Activated CD8-positive, alpha-beta memory T cell treated with anti-CD3 and anti-CD28 coated beads, Interleukin-2, amount 10 ng/mL, durations not matched to agents 7 days and 5 days (primary cell): Measurements from ENCODE around the gene MLXIP. TPM values are rescaled to one million over a fixed set of nuclear protein-coding genes. Genes with fewer than 3 reads are reported as not detected.
"Not testable (repeated sequence)": the region's sequence is repeated elsewhere in the genome, so short reads cannot be mapped to it uniquely, and the experiment has no call there.

Source experiments
- ATAC-seq: fragments of 150-1000 bp; cut with Tn5 transposase; one replicate; pipeline ENCODE4 v1.10.0; 2021; ENCODE audit warnings: moderate library complexity
- CTCF ChIA-PET: fragments of 350-600 bp; sonication (Branson Sonifier 250); formaldehyde crosslinking; loops from one replicate; lab custom pipeline; 2021; ENCODE audit warnings: antibody characterized with exemption; lab: Charles Lee
- DNase-seq: peaks from one replicate; pipeline ENCODE4 v3.0.0-alpha.2; 2020
- H3K27ac Mint-ChIP-seq: one replicate; pipeline ENCODE4 v1.8.0; 2021; ENCODE audit warnings: mild to moderate bottlenecking, mixed read lengths
- H3K27me3 Mint-ChIP-seq: one replicate; pipeline ENCODE4 v1.8.0; 2021; ENCODE audit warnings: mixed read lengths
- H3K36me3 Mint-ChIP-seq: one replicate; pipeline ENCODE4 v1.8.0; 2021; ENCODE audit warnings: mild to moderate bottlenecking, mixed read lengths
- H3K4me1 Mint-ChIP-seq: one replicate; pipeline ENCODE4 v1.8.0; 2021; ENCODE audit warnings: mixed read lengths
- H3K4me3 Mint-ChIP-seq: one replicate; pipeline ENCODE4 v1.8.0; 2021; ENCODE audit warnings: mild to moderate bottlenecking, moderate library complexity, mixed read lengths
- H3K9me3 Mint-ChIP-seq: one replicate; pipeline ENCODE4 v1.8.0; 2022; ENCODE audit warnings: low read depth, mixed read lengths
- total RNA-seq, 2 experiments: library from RNA; stranded (reverse); gene quantifications; one replicate each; pipeline ENCODE4 v1.2.3, GENCODE V29; 2021

Gene MLXIP, protein sequence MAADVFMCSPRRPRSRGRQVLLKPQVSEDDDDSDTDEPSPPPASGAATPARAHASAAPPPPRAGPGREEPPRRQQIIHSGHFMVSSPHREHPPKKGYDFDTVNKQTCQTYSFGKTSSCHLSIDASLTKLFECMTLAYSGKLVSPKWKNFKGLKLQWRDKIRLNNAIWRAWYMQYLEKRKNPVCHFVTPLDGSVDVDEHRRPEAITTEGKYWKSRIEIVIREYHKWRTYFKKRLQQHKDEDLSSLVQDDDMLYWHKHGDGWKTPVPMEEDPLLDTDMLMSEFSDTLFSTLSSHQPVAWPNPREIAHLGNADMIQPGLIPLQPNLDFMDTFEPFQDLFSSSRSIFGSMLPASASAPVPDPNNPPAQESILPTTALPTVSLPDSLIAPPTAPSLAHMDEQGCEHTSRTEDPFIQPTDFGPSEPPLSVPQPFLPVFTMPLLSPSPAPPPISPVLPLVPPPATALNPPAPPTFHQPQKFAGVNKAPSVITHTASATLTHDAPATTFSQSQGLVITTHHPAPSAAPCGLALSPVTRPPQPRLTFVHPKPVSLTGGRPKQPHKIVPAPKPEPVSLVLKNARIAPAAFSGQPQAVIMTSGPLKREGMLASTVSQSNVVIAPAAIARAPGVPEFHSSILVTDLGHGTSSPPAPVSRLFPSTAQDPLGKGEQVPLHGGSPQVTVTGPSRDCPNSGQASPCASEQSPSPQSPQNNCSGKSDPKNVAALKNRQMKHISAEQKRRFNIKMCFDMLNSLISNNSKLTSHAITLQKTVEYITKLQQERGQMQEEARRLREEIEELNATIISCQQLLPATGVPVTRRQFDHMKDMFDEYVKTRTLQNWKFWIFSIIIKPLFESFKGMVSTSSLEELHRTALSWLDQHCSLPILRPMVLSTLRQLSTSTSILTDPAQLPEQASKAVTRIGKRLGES
- total RNA-seq, result 10 to 100 TPM; 36.1 to 36.4 TPM

DNA sequence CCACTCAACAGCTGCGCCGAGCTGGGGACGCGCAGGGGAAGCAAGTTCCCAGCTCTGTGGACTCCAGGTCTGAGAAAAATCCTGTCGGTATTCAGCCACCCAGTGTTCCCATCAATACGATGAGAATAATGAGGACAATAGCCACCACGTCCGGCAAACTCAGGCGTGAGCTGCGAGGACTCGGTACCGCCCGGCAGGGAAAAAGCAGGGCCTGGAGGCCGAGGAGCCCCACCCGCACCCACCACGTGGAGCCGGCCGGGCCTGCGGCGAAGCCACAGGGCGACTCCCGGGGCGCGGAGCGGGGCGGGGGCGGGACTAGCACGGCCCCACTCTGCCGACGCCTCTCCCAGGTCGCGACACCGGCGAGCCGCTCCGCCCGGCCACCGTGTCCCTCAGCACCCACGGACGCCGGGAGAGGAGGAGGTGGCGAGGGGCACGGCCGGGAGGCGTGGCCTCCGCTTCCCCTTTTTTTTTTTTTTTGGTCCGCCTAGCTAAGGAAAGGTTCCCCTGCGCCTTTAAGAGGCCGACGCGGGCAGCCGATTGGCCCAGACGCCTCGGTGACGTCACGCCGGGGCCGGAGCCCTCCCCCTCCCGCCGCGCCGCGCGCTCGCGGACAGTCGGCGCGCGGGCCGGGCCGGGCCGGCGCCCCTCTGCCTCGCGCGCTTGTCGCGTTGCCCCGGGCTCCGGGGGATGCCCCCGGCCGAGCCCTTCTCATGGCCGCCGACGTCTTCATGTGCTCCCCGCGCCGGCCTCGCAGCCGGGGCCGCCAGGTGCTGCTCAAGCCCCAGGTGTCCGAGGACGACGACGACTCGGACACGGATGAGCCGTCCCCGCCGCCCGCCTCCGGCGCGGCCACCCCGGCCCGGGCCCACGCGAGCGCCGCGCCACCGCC is at the start of gene MLXIP:
MLXIP (plus strand) TSS at position 616 of the 892 bp plus-strand sequence; CDS start at position 714, 98 bp downstream.
- peaks cover 3% of the 10 kb centered on the region for H3K36me3 Mint-ChIP-seq
- H3K27me3 Mint-ChIP-seq, result peaks cover under 1% of the 10 kb centered on the region
- H3K4me3 Mint-ChIP-seq, result peak within 1 kb of the TSS; percentile 84
- ATAC-seq, result peak; percentile 87
- DNase-seq, result peak; percentile 94
- no peaks in the 10 kb centered on the region for H3K9me3 Mint-ChIP-seq
- H3K27ac Mint-ChIP-seq, result peak within 1 kb of the TSS; percentile 88
- CTCF ChIA-PET, result interaction anchor here (0.6 to 4.4 kb wide), 12 partner anchors 11 to 218 kb away, joined by 3 to 28 read pairs (median 4); partner anchors contain the start of gene CFAP251
- H3K4me1 Mint-ChIP-seq, result peaks cover 43% of the 10 kb centered on the region

DNA sequence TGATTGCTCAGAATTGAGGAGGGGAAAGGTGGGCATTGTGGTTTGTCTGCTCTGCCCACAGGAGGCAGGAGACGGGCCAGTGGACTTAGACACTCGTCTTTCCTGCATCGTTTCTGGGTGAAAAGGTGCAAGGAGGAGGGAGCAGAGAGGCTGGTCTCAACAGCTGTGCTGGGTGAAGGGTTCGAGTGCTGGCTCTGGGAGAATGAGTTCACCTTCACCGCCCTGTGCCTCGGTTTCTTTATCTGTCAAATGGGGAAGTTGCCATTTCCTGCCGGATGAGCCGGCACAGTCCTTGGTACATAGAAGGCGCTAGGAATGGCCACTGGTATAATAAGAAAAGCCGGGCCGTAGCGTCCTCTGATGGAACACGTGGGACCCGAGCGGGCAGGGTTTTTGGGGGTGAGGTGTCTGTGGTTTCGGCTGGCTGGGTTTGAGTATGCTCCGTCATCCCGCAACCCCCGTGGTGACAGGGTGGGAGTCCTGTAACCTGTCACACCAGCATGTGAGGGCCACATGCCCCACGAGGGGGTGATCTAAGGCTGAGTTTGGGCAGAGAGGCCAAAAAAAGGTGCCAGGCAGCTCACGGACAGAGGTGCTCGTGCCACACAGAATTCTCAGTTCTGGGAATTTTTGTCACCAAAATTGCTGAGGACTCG is 49.5 kb upstream of the MLXIP start:
- CTCF ChIA-PET, result interaction anchor here (0.7 to 3.5 kb wide), 5 partner anchors 25 to 235 kb away, joined by 3 to 12 read pairs (median 4); partner anchors contain the start of gene RHOF
- H3K9me3 Mint-ChIP-seq, result no peaks in the 10 kb centered on the region
- peak overlapping the region; percentile 41 for H3K27ac Mint-ChIP-seq
- no peaks in the 10 kb centered on the region for H3K36me3 Mint-ChIP-seq
- DNase-seq (peak; percentile 88), ATAC-seq (peak; percentile 81)
- peaks cover 61% of the 10 kb centered on the region for H3K27me3 Mint-ChIP-seq
- H3K4me1 Mint-ChIP-seq, result peaks cover 18% of the 10 kb centered on the region
- H3K4me3 Mint-ChIP-seq, result no peak overlapping the region

DNA sequence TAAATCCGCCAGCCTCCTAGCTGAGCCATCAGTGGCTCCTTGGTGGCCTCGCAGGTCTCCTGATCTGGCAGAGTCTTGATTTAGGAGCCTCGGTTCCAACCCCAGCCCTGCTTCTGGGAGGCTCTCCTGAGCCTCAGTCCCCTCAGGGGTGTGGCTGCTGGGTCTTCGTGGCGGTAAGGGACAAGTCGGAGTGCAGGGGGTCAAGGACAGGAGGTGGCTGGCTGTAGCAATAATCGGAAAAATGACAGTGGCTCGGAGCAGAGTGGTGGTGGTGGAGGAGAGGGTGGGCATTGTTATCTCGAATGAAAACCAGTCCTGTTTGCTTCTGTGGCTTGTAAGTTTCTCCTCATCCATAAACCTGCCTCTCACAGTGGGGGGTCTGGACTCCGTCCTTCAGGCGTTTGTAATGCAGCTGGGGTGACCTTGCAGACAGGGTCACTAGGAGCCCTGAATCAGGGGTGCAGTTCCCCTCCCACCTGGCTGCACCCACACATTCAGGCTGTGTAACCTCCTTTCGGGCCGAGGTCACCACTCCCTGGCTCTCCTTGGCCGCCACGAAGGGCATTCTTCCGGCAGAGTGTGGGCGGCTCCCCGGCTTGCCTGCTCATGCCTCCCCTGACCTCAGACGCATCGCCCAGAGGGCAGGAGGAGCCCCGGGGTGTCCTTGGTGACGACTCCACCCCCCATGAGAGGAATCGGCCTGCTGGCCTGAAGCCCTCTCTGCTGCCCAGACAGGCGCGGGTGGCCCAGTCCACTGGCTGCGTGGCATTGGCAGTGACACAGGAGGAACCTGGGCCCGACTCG is 48.7 kb upstream of the MLXIP start:
- peaks cover 18% of the 10 kb centered on the region for H3K4me1 Mint-ChIP-seq
- H3K4me3 Mint-ChIP-seq, result no peak overlapping the region

DNA sequence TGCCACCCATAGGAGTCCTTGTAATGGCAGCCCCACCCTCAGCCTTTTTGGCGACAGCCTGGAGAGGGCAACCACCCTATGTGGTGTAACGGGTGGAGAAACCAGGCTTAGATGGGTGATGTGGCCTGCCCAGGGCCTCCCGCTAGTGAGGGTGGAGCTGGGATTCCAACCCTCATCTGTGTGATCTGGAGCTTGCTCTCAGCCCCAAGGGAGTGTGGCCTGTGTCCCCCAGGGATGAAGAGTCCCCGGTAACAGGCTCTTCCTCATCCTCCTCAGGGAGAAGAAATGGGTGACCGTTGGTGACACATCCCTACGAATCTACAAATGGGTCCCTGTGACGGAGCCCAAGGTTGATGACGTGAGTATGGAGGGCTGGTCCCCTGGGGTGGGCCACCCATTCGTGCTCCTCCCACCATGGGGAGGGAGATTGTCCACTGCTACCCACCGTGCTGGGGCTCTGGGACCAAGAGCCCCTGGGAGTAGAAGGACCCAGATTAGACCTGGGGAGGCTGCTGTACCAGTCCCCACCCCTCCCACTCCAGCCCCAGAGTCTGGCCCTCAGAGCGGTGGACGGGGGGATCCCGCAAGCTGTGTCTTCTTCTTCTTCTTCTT is 48.0 kb upstream of the MLXIP start:
- no peak overlapping the region for H3K4me3 Mint-ChIP-seq
- H3K9me3 Mint-ChIP-seq, result no peaks in the 10 kb centered on the region
- CTCF ChIA-PET, result interaction anchor here (3.5 kb wide), 1 partner anchor 93 kb away, joined by 12 read pairs; no protein-coding TSS in a partner anchor
- ATAC-seq (no peak), DNase-seq (no peak)
- H3K27ac Mint-ChIP-seq, result no peak overlapping the region
- H3K36me3 Mint-ChIP-seq, result no peaks in the 10 kb centered on the region
- peaks cover 18% of the 10 kb centered on the region for H3K4me1 Mint-ChIP-seq
- peaks cover 53% of the 10 kb centered on the region for H3K27me3 Mint-ChIP-seq

More for the DNA sequence above, 48.7 kb upstream of the MLXIP start:
- no peaks in the 10 kb centered on the region for H3K36me3 Mint-ChIP-seq
- H3K9me3 Mint-ChIP-seq, result no peaks in the 10 kb centered on the region
- ATAC-seq, result no peak
- no peak for DNase-seq
- H3K27me3 Mint-ChIP-seq, result peaks cover 55% of the 10 kb centered on the region
- H3K27ac Mint-ChIP-seq, result peak overlapping the region; percentile 28
- CTCF ChIA-PET, result interaction anchor here (0.8 to 3.5 kb wide), 2 partner anchors 90 to 93 kb away, joined by 3 to 12 read pairs; no protein-coding TSS in a partner anchor

DNA sequence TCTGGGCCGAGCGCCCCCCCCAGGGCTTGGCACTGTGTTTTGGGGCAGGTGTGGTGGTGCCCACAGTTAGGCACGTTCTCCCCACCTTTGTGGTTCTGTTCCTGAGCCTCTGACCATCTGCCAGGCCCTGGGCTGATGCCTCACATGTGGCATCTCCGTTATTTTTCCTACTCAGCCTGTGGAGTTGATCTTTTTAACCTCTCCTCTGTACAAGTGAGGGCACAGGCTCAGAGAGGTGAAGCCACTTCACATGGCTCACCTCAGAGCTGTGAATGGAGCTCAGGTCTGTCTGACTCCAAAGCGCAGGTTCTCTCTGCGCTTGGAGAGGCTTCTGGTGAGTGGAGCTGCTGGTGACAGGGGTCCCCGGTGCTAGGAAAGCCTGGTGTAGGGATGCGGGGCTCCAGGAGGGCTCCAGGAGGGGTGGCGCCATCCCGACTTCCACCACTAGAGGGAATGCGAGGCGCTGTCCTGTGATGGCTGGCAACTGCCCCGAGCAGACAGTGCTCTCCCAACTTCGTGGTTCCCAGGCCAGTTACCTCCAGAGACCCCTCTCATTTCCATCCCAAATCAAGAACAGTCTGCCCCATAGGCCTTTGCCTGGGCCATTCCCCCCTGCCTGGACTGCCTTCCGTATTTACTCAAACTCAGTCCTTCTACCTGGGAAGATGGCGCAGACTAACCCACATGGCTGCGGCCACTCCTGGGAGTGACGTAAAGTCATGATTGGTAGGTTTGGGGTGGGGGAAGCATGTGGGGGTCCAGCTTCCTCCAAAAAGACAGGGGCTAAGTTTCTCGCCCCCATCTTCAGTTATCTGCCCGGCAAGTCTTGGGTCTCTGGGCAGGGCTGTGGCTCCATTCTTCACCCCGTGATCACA is 47.0 kb upstream of the MLXIP start:
- ATAC-seq (peak; percentile 50), DNase-seq (peak; percentile 65)
- Mint-ChIP-seq H3K36me3 (no peaks in the 10 kb centered on the region), H3K27ac (no peak overlapping the region), H3K9me3 (no peaks in the 10 kb centered on the region), H3K27me3 (peaks cover 50% of the 10 kb centered on the region), H3K4me3 (no peak overlapping the region), H3K4me1 (peaks cover 18% of the 10 kb centered on the region)
- CTCF ChIA-PET, result interaction anchor here (0.8 to 1.0 kb wide), 2 partner anchors 9 to 44 kb away, joined by 3 to 4 read pairs; no protein-coding TSS in a partner anchor

DNA sequence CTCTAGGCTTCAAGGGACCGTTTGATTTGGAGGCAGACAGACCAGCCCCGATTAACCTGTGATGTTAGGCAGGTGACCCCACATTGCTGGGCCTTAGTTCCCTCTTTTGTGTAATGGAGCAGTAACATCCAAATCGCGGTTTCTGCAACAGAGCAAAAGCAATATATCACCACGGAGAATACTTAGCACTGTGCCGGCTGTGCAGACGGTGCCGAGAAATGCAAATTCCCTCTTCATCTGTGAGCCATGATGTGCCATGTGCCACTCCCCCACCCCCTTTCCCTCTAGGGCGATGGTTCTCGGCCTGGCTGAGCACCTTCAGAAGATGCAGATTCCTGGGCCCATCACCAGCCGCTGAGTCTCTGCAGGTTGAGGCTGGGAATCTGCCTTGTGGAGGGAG is 46.0 kb upstream of the MLXIP start:
- Mint-ChIP-seq H3K27me3 (peaks cover 43% of the 10 kb centered on the region), H3K27ac (no peak overlapping the region), H3K4me1 (peaks cover 18% of the 10 kb centered on the region), H3K9me3 (no peaks in the 10 kb centered on the region), H3K4me3 (no peak overlapping the region), H3K36me3 (no peaks in the 10 kb centered on the region)
- no peak for ATAC-seq
- CTCF ChIA-PET, result no interaction called here
- DNase-seq, result no peak

DNA sequence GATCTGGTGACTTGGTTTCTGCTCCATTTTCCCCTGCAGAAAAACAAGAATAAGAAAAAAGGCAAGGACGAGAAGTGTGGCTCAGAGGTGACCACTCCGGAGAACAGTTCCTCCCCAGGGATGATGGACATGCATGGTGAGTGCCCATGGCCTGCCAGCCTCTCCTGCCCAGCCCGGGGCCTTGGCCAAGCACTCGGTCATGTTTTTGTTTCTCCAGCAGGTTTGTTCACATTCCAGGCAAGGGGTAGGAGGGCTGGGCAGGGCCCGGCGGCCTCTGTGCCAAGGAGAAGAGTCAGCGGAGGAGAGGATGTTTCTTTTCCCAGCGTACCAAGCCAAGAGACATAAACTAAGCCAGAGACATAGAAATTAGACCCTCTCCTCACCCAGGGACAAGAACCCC is 43.3 kb upstream of the MLXIP start:
- Mint-ChIP-seq H3K36me3 (no peaks in the 10 kb centered on the region), H3K4me1 (no peaks in the 10 kb centered on the region), H3K27me3 (peaks cover 18% of the 10 kb centered on the region), H3K27ac (no peak overlapping the region), H3K4me3 (no peak overlapping the region), H3K9me3 (no peaks in the 10 kb centered on the region)
- DNase-seq, result no peak
- CTCF ChIA-PET, result no interaction called here
- no peak for ATAC-seq

DNA sequence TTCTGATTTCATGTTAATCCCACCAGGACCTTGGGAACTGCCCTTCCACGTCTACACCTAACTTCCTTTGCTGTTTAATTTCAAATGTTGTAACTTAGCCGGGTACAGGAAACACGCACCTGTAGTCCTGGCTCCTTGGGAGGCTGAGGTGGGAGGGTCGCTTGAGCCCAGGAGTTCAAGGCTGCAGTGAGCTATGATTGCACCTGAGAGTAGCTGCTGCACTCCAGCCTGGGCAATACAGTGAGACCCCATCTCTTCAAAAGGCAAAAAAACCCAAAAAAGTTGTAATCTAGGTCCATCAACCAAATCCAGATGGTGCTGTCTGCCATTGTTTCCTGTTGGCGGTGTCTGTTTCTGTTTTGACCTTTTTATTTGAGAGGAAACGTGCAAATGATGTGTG is 42.4 kb upstream of the MLXIP start:
- H3K4me3 Mint-ChIP-seq, result no peak overlapping the region
- DNase-seq, result no peak
- CTCF ChIA-PET, result no interaction called here
- H3K27me3 Mint-ChIP-seq, result peaks cover 11% of the 10 kb centered on the region
- no peaks in the 10 kb centered on the region for H3K9me3 Mint-ChIP-seq
- H3K27ac Mint-ChIP-seq, result no peak overlapping the region
- ATAC-seq, result no peak
- no peaks in the 10 kb centered on the region for H3K36me3 Mint-ChIP-seq
- no peaks in the 10 kb centered on the region for H3K4me1 Mint-ChIP-seq

DNA sequence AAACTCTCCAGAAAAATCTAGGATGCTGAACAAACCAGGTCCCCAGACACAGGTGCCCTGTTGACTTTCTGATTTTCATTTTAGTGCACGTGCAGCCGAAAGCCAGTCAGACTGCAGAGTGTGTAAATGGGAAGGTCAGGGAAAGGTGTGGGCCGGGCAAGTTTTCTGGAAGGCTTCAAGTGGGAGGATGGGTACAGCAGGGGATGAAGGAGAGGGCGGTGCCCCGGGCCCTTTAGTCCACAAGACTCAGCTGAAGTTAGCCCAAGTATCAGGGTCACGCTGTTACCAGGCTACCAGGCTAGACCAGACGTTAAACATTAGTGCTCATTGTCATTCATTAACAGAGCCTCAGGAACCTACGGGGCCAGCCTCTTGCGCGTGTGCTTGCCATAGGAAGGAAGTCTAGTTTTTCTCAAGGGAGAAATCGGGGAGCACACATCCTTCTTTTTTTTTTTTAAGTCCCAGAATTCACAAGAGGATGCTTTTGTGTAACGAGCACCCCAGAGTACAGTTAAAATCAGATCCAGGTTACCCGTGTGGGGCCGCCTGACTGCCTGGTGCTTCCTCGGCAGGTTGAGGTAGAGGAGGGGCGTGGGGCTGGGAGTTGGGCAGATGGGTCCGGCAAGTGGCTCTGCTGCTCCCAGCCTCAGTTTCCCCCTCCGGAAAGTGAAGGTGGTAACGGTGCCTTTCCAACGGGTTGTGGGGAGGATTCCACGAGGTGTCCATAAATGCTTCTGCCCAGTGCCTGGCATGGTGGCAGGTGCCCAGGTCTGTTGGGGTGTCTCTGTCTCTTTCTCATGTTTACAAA is 37.8 kb upstream of the MLXIP start:
- DNase-seq (no peak), ATAC-seq (no peak)
- CTCF ChIA-PET, result no interaction called here
- Mint-ChIP-seq H3K27ac (no peak overlapping the region), H3K4me3 (no peak overlapping the region), H3K9me3 (no peaks in the 10 kb centered on the region), H3K4me1 (no peaks in the 10 kb centered on the region), H3K27me3 (no peaks in the 10 kb centered on the region), H3K36me3 (no peaks in the 10 kb centered on the region)

DNA sequence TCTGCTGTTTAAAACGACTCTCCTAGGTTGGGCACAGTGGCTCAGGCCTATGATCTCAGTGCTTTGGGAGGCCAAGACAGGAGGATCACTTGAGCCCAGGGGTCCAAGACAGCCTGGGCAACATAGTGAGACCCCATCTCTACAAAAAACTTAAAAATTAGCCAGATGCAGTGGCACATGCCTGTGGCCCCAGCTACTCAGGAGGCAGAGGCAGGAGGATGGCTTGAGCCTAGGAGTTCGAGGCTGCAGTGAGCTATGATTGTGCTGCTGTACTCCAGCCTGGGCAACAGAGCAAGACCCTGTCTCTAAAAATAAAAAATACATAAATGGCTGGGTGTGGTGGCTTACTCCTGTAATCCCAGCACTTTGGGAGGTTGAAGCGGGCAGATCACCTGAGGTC is 37.1 kb upstream of the MLXIP start:
- H3K27me3 Mint-ChIP-seq, H3K36me3 Mint-ChIP-seq, H3K9me3 Mint-ChIP-seq, ATAC-seq, H3K4me1 Mint-ChIP-seq, DNase-seq, H3K27ac Mint-ChIP-seq, H3K4me3 Mint-ChIP-seq, CTCF ChIA-PET: not testable (repeated sequence)
